Medulla oblongata (tissue), 1 donor: Measurements from ENCODE around the gene DDX3Y.

Source experiments
- DNase-seq: peaks from one replicate; pipeline ENCODE4 v3.0.0-alpha.2; 2015; ENCODE audit errors: extremely low spot score

DDX3Y gene

GRCh38 chrY:12904618-12905516 lies at the start of gene DDX3Y:
Gene DDX3Y (plus strand): TSS chrY:12904868. CDS start chrY:12904937, 69 bp downstream.
- peak; percentile 95 for DNase-seq

- DNase-seq = no peak
Measured at GRCh38 chrY:12855791-12856275, 48.8 kb upstream of the DDX3Y start.

GRCh38 chrY:12867960-12868359 lies 36.7 kb upstream of the DDX3Y start:
- DNase-seq = no peak

GRCh38 chrY:12896973-12897372 lies 7.7 kb upstream of the DDX3Y start:
- DNase-seq = no peak

GRCh38 chrY:12898604-12899003 lies 6.1 kb upstream of the DDX3Y start:
- DNase-seq = no peak

- peak; percentile 77 for DNase-seq
Measured at GRCh38 chrY:12905517-12905872, 827 bp downstream of the DDX3Y start.

- DNase-seq = peak; percentile 13
Measured at GRCh38 chrY:12905895-12906294, 1.2 kb downstream of the DDX3Y start.

- DNase-seq = no peak
Measured at GRCh38 chrY:12913541-12913940, 8.9 kb downstream of the DDX3Y start.

- DNase-seq = no peak
Measured at GRCh38 chrY:12928043-12928442, 23.4 kb downstream of the DDX3Y start.

- no peak for DNase-seq
Measured at GRCh38 chrY:12941725-12942687, 37.3 kb downstream of the DDX3Y start.
